ENCODE results near the gene TGOLN2. TPM values are rescaled to one million over a fixed set of nuclear protein-coding genes. Genes with fewer than 3 reads are reported as not detected.

TGOLN2 gene
- total RNA-seq, 2 donors from 2014 or later, result 92.2 to 112 TPM

GRCh38 chr2:85287721-85288120 is 40.1 kb downstream of the TGOLN2 start:
- Mint-ChIP-seq H3K27ac (no peak overlapping the region), H3K9me3 (no peaks in the 10 kb centered on the region), H3K36me3 (no peaks in the 10 kb centered on the region)
- ATAC-seq (no peak), DNase-seq (ENCODE audit: low spot score in 2 of 2) (no peak)

DNA sequence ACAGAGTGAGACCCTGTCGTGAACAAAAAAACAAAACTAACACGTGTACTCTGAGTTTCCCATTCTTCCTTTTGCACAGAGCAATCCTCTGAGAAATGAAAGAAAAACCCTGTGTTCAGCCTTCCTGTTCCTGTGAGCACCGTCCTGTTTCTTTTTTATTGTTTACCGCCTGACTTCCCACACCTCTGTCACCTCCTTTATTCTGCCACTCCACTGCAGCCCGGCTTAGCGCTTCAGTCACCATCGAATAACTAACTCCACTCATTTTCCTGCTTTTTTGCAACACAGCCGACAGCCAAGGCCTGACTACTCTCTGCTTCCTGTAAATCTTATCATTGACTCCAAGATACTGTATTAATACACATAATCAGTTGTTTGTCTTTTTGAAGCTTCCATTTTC is 40.9 kb downstream of the TGOLN2 start:
- Mint-ChIP-seq H3K36me3 (no peaks in the 10 kb centered on the region), H3K9me3 (no peaks in the 10 kb centered on the region), H3K27ac (peak overlapping the region in 1 of 2 donors; percentile 22)
- no peak for ATAC-seq
- no peak for DNase-seq (ENCODE audit: low spot score in 2 of 2)

- Mint-ChIP-seq H3K27ac (peak overlapping the region in 1 of 2 donors; percentile 69), H3K9me3 (no peaks in the 10 kb centered on the region), H3K36me3 (no peaks in the 10 kb centered on the region)
- DNase-seq (ENCODE audit: low spot score in 2 of 2), result no peak
- no peak for ATAC-seq
Measured at GRCh38 chr2:85283641-85284040, 44.1 kb downstream of the TGOLN2 start.

DNA sequence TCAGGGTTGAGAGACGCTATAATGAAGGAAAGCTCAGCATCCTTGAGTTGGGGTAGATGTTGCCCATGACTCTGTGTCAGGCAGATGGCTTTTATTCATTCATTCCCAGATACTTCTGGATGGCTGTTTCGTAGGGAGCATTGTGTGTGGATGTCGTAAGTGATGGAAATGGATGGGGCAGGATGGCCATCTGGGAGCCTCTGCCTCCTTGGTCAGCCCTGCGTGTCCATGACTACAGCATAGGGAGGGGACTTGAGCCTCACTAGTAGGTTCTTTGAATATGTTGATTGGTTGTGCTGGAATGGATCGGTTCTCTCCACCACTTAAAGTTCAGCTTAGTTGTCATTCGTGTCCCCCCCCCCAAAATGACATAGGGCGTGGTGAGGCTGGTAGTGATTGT is 44.9 kb downstream of the TGOLN2 start:
- no peak for DNase-seq (ENCODE audit: low spot score in 2 of 2)
- H3K36me3 Mint-ChIP-seq, result no peaks in the 10 kb centered on the region
- no peak for ATAC-seq
- no peaks in the 10 kb centered on the region for H3K9me3 Mint-ChIP-seq
- no peak overlapping the region for H3K27ac Mint-ChIP-seq

- H3K27ac Mint-ChIP-seq, result no peak overlapping the region
- DNase-seq (ENCODE audit: low spot score in 2 of 2) (no peak), ATAC-seq (no peak)
- no peaks in the 10 kb centered on the region for H3K9me3 Mint-ChIP-seq
- H3K36me3 Mint-ChIP-seq, result no peaks in the 10 kb centered on the region
Measured at GRCh38 chr2:85281553-85281952, 46.2 kb downstream of the TGOLN2 start.

DNA sequence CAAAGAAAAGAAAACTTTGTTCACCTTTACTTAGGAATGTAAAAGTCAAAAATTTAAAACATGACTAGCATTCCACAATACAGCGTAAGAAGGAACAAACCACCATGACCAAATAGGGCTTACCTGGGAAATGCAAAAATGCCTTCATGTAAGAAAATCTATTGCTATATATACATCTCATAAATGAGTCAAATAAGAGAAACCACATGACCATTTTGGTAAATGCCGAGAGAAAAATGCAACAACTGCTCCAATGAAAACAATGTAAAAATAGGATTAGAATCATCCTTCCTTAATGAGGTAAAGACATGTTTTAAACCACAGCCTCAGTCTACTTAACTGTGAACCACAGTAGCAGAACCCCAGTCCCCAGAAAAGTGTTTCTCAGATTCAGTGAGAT is 49.4 kb downstream of the TGOLN2 start:
- no peaks in the 10 kb centered on the region for H3K9me3 Mint-ChIP-seq
- no peak for DNase-seq (ENCODE audit: low spot score in 2 of 2)
- H3K36me3 Mint-ChIP-seq, result no peaks in the 10 kb centered on the region
- no peak overlapping the region for H3K27ac Mint-ChIP-seq
- no peak for ATAC-seq

- Mint-ChIP-seq H3K27ac (no peak overlapping the region), H3K9me3 (no peaks in the 10 kb centered on the region), H3K36me3 (no peaks in the 10 kb centered on the region)
- DNase-seq (ENCODE audit: low spot score in 2 of 2) (no peak), ATAC-seq (no peak)
Measured at GRCh38 chr2:85277416-85278158, 50.2 kb downstream of the TGOLN2 start.

GRCh38 chr2:85276571-85277118 is 51.1 kb downstream of the TGOLN2 start:
- Mint-ChIP-seq H3K27ac (no peak overlapping the region), H3K9me3 (no peaks in the 10 kb centered on the region), H3K36me3 (no peaks in the 10 kb centered on the region)
- ATAC-seq (no peak), DNase-seq (ENCODE audit: low spot score in 2 of 2) (no peak)

DNA sequence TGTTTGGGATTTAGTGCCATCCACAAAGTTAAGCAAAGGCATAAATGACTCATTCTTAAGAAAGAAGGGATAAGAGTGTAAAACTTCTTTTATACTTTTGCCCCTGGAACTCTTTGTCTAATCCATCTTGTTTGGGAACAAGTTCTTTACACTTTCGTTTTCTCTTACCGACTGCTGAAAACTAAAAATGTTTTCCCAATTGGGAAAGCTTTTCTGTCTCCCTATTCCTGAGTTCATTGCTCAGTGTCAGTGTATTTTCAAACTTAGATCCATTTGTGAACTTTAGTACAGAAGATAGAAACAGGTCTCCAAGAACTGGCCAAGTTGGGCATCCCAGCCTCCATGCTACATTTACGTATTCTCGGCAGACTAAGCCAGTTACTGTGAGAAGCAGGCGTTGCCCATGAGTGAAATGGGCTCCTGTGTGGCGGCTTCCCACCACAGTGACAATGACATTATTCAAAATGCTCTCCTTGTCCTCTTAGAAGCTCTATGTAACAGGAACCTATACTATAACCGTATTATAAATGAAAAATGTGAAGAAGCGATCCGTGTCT is 51.7 kb downstream of the TGOLN2 start:
- Mint-ChIP-seq H3K9me3 (no peaks in the 10 kb centered on the region), H3K36me3 (no peaks in the 10 kb centered on the region), H3K27ac (no peak overlapping the region)
- ATAC-seq (no peak), DNase-seq (ENCODE audit: low spot score in 2 of 2) (no peak)

GRCh38 chr2:85273738-85274731 is 53.8 kb downstream of the TGOLN2 start:
- ATAC-seq, result no peak
- H3K27ac Mint-ChIP-seq, result no peak overlapping the region
- no peak for DNase-seq (ENCODE audit: low spot score in 2 of 2)
- H3K36me3 Mint-ChIP-seq, result no peaks in the 10 kb centered on the region
- H3K9me3 Mint-ChIP-seq, result no peaks in the 10 kb centered on the region

DNA sequence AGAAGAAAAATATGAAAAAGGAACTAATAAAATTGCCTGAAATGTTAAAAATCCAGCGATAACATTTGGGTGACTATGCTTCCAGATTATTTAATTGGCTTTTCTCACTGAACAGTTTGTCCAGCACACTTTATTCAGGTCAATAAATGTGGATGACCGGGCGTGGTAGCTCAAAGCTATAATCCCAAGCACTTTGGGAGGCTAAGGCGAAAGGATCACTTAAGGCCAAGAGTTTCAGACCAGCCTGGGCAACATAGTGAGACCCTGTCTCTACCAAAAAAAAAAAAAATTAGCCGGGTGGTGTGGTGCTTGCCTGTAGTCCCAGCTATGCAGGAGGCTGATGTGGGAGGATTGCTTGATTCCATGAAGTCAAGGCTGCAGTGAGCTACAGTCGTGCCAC is 55.4 kb downstream of the TGOLN2 start:
- Mint-ChIP-seq H3K9me3 (no peaks in the 10 kb centered on the region), H3K36me3 (no peaks in the 10 kb centered on the region), H3K27ac (no peak overlapping the region)
- no peak for ATAC-seq
- no peak for DNase-seq (ENCODE audit: low spot score in 2 of 2)

DNA sequence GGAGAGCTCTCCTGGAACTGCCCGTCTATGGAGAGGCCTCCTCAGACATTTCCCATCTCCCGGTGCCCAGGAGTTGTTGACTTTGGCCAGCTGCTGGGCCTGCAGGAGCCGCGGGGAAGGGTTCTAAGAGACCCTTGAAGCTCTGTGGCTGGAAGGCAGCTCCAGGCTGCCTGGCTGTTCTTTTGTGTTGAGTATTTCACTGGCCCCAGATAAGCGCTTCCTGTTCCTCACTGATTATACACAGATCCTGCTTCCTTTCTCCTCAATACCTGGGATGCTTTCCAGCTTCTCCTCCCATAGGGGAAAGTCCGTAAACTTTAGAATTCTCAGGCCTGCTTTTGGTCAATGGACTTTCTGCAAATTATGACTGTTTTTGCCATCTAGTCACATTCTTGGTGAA is 57.8 kb downstream of the TGOLN2 start:
- H3K9me3 Mint-ChIP-seq, result no peaks in the 10 kb centered on the region
- peak overlapping the region in 1 of 2 donors; percentile 38 for H3K27ac Mint-ChIP-seq
- H3K36me3 Mint-ChIP-seq, result no peaks in the 10 kb centered on the region
- no peak for ATAC-seq
- no peak for DNase-seq (ENCODE audit: low spot score in 2 of 2)

Other genes starting within 250 kb of the TGOLN2 start
- gene TCF7L1, start 194.6 kb downstream of the TGOLN2 start, total RNA-seq, result under 1 TPM in 1 of 2 donors, not detected in 1; 0.11 TPM
- 10 to 100 TPM; 20.2 to 27.7 TPM for gene RETSAT, start 26.5 kb upstream of the TGOLN2 start, total RNA-seq
- 10 to 100 TPM; 11.9 to 30.1 TPM for gene ELMOD3, start 26.8 kb upstream of the TGOLN2 start, total RNA-seq
- gene CAPG, start 82.4 kb upstream of the TGOLN2 start, total RNA-seq, result 10 to 100 TPM; 38.0 to 39.8 TPM
- gene SH2D6, start 90.7 kb upstream of the TGOLN2 start, total RNA-seq, result 1 to 10 TPM in 1 of 2 donors, under 1 TPM in 1; 0.55 to 2.5 TPM
- 100 to 1,000 TPM; 271 to 281 TPM for gene MAT2A, start 211.2 kb upstream of the TGOLN2 start, total RNA-seq
- gene GGCX, start 233.5 kb upstream of the TGOLN2 start, total RNA-seq, result 10 to 100 TPM; 21.2 to 21.5 TPM
- 100 to 1,000 TPM; 119 to 135 TPM for gene VAMP8, start 249.6 kb upstream of the TGOLN2 start, total RNA-seq